Adrenal gland (tissue), 5 donors: ENCODE measurements around the gene TPK1.

Source experiments
- POLR2A ChIP-seq, 2 donors: fragments of 450-650 bp; IDR thresholded peaks; one replicate each; pipeline ENCODE4 v1.6.1; 2017; ENCODE audit warnings: antibody characterized with exemption in 2 of 2, mild to moderate bottlenecking in 2 of 2, moderate library complexity in 1 of 2
- TF ChIP-seq, protein P1 (sequence below), 6 experiments: fragments of 450-650 bp in 4 of 6; fragments of 200-600 bp in 2 of 6; sonication (generic) in 1 of 6; IDR thresholded peaks; 1 replicate in 5 of 6; 2 replicates in 1 of 6; pipeline versions ENCODE4 v1.5.1 to v1.8.0; 2016 to 2021; ENCODE audit warnings: antibody characterized with exemption in 6 of 6, mild to moderate bottlenecking in 2 of 6, moderate library complexity in 1 of 6
- donor health status: DM: no; HTN: no; CAD: no.

DNA sequence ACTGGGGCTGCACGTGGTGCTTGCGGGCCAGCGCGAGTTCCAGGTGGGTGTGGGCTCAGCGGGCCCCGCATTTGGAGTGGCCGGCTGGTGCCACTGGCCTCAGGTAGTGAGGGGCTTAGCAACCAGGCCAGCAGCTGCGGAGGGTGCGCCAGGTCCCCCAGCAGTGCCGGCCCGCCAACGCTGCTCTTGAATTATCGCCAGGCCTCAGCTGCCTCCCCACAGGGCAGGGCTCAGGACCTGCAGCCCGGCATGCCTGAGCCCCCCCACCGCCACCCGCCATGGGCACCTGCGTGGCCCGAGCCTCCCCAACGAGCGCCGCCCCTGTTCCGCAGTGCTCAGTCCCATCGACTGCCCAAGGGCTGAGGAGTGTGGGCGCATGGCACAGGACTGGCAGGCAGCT, 185.4 kb downstream of the TPK1 start:
- TF ChIP-seq, protein P1, sequence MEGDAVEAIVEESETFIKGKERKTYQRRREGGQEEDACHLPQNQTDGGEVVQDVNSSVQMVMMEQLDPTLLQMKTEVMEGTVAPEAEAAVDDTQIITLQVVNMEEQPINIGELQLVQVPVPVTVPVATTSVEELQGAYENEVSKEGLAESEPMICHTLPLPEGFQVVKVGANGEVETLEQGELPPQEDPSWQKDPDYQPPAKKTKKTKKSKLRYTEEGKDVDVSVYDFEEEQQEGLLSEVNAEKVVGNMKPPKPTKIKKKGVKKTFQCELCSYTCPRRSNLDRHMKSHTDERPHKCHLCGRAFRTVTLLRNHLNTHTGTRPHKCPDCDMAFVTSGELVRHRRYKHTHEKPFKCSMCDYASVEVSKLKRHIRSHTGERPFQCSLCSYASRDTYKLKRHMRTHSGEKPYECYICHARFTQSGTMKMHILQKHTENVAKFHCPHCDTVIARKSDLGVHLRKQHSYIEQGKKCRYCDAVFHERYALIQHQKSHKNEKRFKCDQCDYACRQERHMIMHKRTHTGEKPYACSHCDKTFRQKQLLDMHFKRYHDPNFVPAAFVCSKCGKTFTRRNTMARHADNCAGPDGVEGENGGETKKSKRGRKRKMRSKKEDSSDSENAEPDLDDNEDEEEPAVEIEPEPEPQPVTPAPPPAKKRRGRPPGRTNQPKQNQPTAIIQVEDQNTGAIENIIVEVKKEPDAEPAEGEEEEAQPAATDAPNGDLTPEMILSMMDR (IDR thresholded peaks at IDR 0.05), result no peak
- no peak for TF ChIP-seq POLR2A (IDR thresholded peaks at IDR 0.05)
